Measurements from ENCODE around the gene INTS12. TPM values are rescaled to one million over a fixed set of nuclear protein-coding genes. Genes with fewer than 3 reads are reported as not detected.

Gene INTS12
- total RNA-seq, 2 donors from 2014 or later: 22.6 TPM

GRCh38 chr4:105633241-105633640, 75.2 kb downstream of the INTS12 start:
- Histone ChIP-seq H3K27ac (no peak overlapping the region), H3K4me3 (no peak overlapping the region), H3K4me1 (ENCODE audit: control insufficient read depth in 1 of 2, low read depth in 2 of 2) (peaks cover 17 to 30% of the 10 kb centered on the region in 2 donors), H3K27me3 (replicated peaks; ENCODE audit: insufficient read depth) (no peaks in the 10 kb centered on the region), H3K36me3 (no peaks in the 10 kb centered on the region), H3K9me3 (no peaks in the 10 kb centered on the region)
- DNase-seq (ENCODE audit: low spot score): no peak
- no peak for ATAC-seq (ENCODE audit: insufficient number of reproducible peaks, low FRiP score, low read depth)
- TF ChIP-seq CTCF (IDR thresholded peaks at IDR 0.05): no peak

Other genes with a start within 250 kb of the INTS12 start
- 10 to 100 TPM; 76.8 to 78.4 TPM for gene PPA2, start 234.6 kb downstream of the INTS12 start, total RNA-seq
- gene ARHGEF38, start 156.1 kb downstream of the INTS12 start, total RNA-seq: not detected
- 1 to 10 TPM; 6.6 to 6.9 TPM for gene GSTCD, start 95 bp upstream of the INTS12 start, total RNA-seq
- 100 to 1,000 TPM; 167 to 240 TPM for gene NPNT, start 186.8 kb upstream of the INTS12 start, total RNA-seq

Measured in thoracic aorta (tissue), 2 donors.